ENCODE results near the gene CCND2.

CCND2 gene

GRCh38 chr12:4293299-4293965 is 19.9 kb downstream of the CCND2 start:
- DNase-seq, result peak in 1 of 2 donors; percentile 35

- no peak for DNase-seq
These were observed 20.5 kb downstream of the CCND2 start for GRCh38 chr12:4293966-4294505.

GRCh38 chr12:4296751-4297150 is 23.2 kb downstream of the CCND2 start:
- DNase-seq, result no peak

GRCh38 chr12:4297617-4298016 is 24.1 kb downstream of the CCND2 start:
- no peak for DNase-seq

- no peak for DNase-seq
These were observed 27.3 kb downstream of the CCND2 start for GRCh38 chr12:4300883-4301282.

- DNase-seq, result no peak
These were observed 28.5 kb downstream of the CCND2 start for GRCh38 chr12:4301932-4302501.

- DNase-seq, result no peak
These were observed 29.3 kb downstream of the CCND2 start for GRCh38 chr12:4302881-4303280.

GRCh38 chr12:4303750-4304149 is 30.2 kb downstream of the CCND2 start:
- no peak for DNase-seq

- no peak for DNase-seq
These were observed 34.2 kb downstream of the CCND2 start for GRCh38 chr12:4307593-4308333.

- DNase-seq, result no peak
These were observed 34.9 kb downstream of the CCND2 start for GRCh38 chr12:4308334-4308950.

- no peak for DNase-seq
These were observed 38.2 kb downstream of the CCND2 start for GRCh38 chr12:4311776-4312175.

- DNase-seq, result no peak
These were observed 38.7 kb downstream of the CCND2 start for GRCh38 chr12:4312251-4312650.

GRCh38 chr12:4320497-4320852 is 46.9 kb downstream of the CCND2 start:
- DNase-seq, result no peak

- DNase-seq, result peak; percentile 82 to 87
These were observed 47.5 kb downstream of the CCND2 start, which contains the start of gene TIGAR for GRCh38 chr12:4320853-4321701. TIGAR (plus strand) TSS chr12:4321213; CDS start chr12:4321272, 59 bp downstream.

- no peak for DNase-seq
These were observed 49.2 kb downstream of the CCND2 start for GRCh38 chr12:4322726-4323125.
